B cell (primary cell): ENCODE results near the gene GNA14.

Experiments
- CTCF ChIP-seq: fragments of 200-600 bp; IDR thresholded peaks from one replicate; pipeline ENCODE4 v1.8.0; 2022; ENCODE audit warnings: antibody characterized with exemption, mild to moderate bottlenecking
- EZH2 ChIP-seq: IDR thresholded peaks from 2 replicates; pipeline ENCODE4 v1.6.1; 2012; ENCODE audit warnings: borderline replicate concordance, low read depth, mild to moderate bottlenecking, moderate library complexity, low read length; ENCODE audit not compliant: insufficient read depth, poor library complexity, severe bottlenecking

DNA sequence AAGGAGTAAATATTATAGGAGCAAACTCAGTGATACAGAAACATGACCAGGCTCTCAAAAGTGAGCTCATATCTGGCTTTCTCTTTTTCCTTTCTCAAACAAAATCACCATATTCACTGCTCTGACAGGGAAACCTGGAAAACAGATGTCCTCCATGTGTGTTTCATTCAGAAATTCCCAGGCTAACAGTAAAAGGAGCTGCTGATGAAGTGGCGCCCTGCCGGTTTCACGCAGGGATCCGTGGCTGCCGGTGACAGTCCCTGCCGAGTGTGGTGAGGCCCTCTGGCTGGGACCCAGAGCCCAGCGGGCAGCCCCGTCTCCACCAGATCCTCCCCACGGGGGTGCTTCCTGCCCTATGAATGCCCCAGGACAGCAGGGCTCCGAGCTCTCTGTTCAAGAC, 208.1 kb downstream of the GNA14 start:
- TF ChIP-seq CTCF = no peak
- no peak for TF ChIP-seq EZH2
